Tongue (tissue), 2 donors: ENCODE data around the gene CEP131. TPM values are rescaled to one million over a fixed set of nuclear protein-coding genes. Genes with fewer than 3 reads are reported as not detected.
A peak's percentile ranks its signal among the peaks of the same experiment; 100 is the strongest.
"Not testable (repeated sequence)": the region's sequence is repeated elsewhere in the genome, so short reads cannot be mapped to it uniquely, and the experiment has no call there.

Experiments used
- DNase-seq: peaks from one replicate; pipeline ENCODE4 v3.0.0-alpha.2; 2015
- total RNA-seq: library from RNA; depleted of rRNA; stranded (reverse); fragments of >200 nt; gene quantifications from one replicate; pipeline ENCODE4 v1.2.3, GENCODE V29; 2014

The CEP131 gene
- total RNA-seq, 1 donor from 2014 or later = 8.9 TPM

GRCh38 chr17:81165246-81166032, 57.3 kb downstream of the CEP131 start, which contains the start of gene PVALEF:
Gene PVALEF, plus strand, starts transcription at chr17:81165507. Its CDS starts 15,720 bp downstream, at chr17:81181227.
- peak; percentile 51 for DNase-seq

GRCh38 chr17:81164371-81165245, 58.2 kb downstream of the CEP131 start:
- DNase-seq = peak; percentile 95

DNA sequence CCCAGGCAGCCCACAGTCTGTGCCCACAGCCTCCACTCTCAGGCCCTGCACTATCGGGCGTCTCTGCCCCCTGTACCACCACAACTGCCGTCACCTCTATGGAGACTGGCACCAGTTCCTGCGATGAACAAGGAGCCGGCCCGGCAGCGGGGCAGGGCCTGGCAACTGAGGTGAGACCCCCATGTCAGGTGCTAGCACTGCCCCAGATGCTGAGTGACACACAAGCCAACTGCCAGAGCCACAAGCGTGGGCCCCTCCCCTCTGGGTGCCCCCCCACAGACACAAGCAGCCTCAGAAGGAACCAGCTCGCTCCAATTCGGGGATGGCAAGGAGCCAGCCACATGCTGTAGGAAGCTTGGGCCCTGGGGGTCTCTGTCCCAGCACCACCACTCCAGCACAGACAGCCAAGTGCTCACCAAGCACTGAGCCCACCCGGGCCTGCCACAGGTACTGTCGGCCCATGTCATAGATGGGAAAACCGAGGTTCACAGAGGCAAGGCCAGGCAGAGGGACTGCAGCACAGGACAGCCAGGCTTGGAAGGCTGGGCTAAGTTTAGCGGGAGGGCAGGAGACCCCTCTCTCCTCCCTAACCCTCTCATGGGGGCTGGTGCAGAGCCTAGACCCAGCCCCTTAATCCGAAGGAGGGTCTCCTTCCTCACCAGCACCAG, 58.9 kb downstream of the CEP131 start:
- no peak for DNase-seq

- DNase-seq = no peak
Measured at GRCh38 chr17:81163051-81163695, 59.6 kb downstream of the CEP131 start.

DNA sequence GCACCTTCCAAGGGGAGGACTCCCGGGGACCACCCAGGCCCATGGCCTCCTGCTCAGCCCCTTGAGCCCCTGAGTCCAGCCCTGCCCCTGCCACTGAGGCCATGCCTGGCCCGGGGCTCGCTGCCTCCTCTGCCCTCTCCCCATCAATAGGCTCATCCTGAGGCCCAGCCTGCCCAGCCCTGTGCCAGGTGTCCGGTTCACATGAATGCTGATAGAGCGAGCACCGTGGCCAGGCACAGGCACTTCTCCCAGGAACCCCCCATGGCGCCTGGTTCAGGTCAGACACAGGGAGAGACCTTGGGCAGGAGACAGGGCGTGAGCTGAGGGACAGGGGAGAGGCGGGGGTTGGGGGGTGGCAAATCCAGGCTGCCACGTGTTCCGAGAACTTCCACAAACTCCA, 60.3 kb downstream of the CEP131 start:
- DNase-seq = no peak

- DNase-seq = no peak
Measured at GRCh38 chr17:81161972-81162371, 60.8 kb downstream of the CEP131 start.

DNA sequence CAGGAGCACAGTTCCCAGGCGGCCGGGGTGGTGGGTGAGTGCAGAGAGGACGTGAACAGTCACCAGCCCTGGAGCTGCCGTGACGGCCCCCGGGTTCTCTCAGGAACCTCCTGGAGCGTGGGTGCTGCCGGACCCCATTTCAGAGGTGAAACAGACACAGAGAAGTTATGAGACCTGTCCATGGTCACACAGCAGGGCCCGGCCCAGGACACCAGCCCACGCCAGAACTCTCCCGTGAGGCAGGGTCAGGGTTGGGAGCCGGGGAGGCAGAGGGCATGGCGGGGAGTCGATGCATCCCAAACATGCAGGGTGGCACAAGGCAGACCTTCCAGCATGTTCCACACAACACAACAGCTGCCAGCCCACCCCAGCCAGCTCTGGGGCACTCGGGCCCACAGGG, 61.2 kb downstream of the CEP131 start:
- DNase-seq = no peak

- DNase-seq = no peak
Measured at GRCh38 chr17:81160747-81161453, 61.9 kb downstream of the CEP131 start.

DNA sequence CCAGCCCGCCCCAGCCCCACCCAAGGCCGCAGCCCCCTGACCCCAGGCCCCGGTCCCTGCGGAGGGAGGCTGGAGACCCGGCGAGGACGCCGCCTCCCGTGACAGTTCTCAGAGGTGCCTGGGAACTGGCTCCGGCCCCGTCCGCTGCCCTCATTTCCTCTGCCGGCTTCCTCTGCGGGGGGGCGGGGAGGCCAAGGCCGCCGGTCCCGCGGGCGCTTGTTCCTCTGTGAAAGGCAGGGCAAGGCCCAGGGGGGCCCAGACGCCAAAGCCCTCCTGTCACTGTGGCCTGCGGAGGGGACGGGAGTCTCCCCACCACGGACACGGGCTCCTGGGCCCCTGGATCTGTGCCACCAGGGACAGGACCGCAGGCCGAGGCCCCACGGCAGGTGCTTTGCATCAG, 62.5 kb downstream of the CEP131 start:
- DNase-seq = no peak

- no peak for DNase-seq
Measured at GRCh38 chr17:81159611-81160265, 63.0 kb downstream of the CEP131 start.

GRCh38 chr17:81158688-81159590, 63.8 kb downstream of the CEP131 start:
- no peak for DNase-seq

DNA sequence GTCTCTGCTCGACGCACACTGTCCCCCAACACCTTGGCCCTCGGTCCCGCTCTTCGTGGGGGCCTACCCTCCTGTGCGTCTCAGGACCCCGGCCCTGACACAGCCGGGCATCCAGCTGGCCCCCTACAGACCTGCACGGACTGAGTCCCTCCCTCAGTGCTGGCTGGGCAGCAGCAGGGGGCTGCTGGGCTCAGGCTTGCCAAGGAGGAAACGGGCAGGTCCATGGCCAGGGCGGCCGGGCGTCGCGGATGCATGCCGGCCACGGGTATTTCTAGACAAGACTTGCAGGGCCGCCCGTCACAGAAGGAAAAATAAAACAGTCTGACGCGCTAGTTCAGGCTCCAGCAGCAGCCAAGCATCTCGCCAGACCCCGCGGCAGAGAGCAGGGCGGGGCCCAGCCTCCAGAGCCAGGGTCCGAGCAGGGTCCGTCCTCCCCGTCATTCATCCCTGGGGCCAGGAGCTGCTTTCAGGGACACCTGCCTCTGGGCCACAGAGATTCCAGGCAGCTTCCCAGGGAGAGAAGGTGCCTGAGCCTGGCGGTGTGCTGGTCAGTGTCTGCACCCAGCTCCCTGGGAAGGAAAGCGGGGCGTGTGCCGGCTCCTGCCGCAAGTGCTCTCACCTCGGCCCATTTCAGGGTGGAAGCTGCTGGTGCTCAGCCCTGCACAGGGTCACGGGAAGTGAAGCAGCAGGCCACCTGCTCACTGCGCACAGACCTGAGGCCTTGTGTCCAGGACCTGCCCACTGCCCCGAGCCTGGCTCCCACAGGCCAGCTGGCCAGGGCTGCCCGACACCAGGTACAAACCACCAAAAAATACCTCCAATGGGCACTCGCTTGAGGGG, 64.7 kb downstream of the CEP131 start:
- no peak for DNase-seq

DNA sequence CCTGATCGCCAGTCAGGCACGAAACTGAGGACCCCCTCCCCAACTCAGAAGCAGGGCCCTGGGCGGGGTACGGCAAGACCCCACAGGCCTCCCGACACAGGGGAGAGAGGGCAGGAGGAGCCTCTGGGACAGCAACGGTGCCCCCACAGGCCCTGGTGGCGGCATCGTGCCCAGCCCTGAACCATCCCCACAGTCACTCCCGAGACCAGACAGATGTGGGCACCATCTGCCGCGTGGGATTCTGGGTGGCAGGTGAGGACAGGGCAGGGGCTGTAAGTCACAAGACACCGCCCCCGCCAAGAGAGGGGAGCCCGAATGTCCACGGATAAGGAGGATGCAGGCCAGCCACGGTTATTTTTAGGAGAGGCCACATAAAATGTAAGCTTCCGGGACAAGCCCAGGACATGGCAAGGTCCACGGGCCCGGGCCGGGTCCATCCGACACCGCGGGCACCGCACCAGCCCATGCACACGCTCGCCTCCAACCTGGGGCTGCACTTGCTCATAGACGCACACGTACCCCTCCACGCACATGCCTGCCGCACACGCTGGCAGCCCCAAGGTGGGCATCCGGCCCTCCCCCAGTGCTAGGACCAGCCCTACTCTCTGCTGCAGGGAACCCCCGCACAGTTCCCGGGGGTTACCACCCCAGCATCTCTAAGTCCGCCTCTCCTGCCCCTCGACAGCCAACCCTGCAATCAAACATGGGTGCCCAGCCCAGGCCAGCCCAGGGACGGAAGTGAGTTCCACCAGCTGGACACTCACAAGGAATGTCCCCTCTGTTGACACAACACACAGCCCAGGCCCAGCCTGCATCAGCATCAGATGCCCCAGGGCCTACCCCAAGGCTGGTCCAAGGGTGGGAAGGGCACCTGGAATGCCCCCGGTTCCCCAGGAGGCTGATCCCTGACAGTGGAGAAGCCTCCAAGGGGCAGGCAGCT, 65.6 kb downstream of the CEP131 start:
- no peak for DNase-seq

GRCh38 chr17:81154961-81155360, 67.8 kb downstream of the CEP131 start:
- DNase-seq = no peak

- not testable (repeated sequence) for DNase-seq
Measured at GRCh38 chr17:81154016-81154415, 68.7 kb downstream of the CEP131 start.

GRCh38 chr17:81153340-81153803, 69.4 kb downstream of the CEP131 start:
- peak; percentile 52 for DNase-seq

DNA sequence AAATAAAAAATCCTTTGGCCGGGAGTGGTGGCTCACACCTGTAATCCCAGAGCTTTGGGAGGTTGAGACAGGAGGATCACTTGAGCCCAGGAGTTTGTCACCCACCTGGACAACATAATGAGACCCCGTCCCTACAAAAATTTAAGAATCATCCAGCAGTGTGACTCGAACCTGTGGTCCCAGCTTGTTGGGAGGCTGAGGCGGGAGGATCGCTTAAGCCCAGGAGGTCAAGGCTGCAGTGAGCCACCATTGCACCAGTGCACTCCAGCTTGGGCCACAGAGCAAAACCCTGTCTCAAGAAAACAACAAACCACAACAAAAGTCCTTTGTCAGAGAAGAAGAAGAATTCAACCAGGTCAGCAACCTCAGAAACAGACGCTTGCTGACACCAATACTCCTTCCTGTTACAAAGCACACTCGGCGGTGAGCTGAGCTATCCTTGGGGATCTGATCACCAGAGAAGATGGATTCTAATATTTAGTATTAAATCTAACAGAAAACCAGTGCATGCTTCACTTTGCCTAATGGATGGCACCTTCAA, 70.4 kb downstream of the CEP131 start:
- no peak for DNase-seq
